Stimulated activated CD8-positive, alpha-beta memory T cell treated with anti-CD3 and anti-CD28 coated beads, Interleukin-15, amount 100 ng/mL, for 24 hours (primary cell): ENCODE results near the gene OR2H2.

Experiments used
- DNase-seq: peaks from one replicate; pipeline ENCODE4 v3.0.0-alpha.2; 2020; ENCODE audit warnings: low read depth

The OR2H2 gene

DNA sequence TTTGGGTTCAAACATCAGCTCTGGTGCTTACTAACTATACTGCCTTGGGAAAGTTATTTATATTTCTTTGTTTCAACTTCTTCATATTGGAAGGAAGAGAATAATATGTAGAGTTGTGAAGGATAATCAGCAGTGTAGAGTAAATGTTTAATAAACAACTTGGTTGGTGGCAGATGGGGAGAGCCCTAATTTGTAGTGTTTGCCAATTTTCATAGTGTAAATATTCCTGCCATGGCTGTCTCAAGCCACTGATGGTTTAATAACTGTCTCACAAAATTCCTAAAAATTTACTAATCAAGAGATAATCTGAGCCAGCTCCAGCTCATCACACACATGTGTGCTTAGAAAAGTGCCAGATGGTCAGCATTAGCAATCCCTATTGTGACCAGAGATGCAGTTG, at the start of gene OR2H2:
Gene OR2H2, plus strand, starts transcription at position 301 of the 400 bp plus-strand sequence. CDS start 2,824 bp downstream, outside the sequence.
- no peak for DNase-seq

DNA sequence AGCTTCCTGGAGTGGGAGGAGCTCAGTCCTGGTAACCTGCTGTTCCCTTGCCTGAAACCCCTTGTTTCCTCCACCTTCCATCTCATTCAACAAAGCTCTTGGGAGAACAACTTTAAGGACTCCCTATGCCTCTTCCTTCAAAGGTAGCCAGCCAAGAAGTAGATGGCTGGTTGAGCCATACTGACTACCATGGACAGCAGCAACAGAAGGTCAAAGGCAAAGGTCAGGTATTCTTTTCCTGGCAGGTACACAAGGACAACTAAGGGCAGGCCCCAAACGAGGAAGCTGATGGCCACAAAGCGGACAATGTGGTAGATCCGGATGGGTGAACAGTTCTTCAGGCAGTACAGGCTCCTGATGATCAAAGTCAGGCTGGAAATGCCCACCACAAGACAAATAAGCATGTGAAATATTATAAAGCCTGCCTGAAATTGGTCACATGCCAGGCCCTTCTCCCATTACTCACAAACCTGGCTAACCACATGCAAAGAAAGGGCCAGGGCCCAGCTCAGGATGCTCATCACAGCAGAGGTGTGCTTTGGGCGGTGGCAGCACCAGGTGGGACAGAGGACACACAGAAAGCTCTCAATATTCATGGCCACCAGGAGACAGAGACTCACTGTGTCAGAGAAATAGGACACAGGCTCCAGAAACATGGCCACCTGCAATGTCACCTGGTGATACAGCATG, 47.1 kb upstream of the OR2H2 start:
- DNase-seq: no peak

DNA sequence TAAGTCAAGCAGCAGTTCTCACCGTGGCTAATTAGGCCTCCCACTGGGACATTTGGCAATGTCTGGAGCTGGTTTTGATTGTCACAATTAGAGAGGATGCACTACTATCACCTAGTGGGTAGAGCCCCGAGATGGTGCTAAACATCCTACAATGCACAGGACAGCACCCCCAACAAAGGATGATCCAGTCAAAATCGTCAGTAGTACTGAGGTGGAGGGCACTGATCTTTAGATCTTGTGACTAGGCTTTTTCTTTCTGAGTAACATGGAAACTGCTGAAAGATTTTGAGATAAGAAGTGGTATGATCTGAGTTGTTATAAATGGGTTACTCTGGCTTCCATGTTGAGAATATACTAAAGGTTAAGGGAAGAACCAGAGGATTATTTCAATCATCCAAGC, 37.3 kb upstream of the OR2H2 start:
- DNase-seq: no peak

DNA sequence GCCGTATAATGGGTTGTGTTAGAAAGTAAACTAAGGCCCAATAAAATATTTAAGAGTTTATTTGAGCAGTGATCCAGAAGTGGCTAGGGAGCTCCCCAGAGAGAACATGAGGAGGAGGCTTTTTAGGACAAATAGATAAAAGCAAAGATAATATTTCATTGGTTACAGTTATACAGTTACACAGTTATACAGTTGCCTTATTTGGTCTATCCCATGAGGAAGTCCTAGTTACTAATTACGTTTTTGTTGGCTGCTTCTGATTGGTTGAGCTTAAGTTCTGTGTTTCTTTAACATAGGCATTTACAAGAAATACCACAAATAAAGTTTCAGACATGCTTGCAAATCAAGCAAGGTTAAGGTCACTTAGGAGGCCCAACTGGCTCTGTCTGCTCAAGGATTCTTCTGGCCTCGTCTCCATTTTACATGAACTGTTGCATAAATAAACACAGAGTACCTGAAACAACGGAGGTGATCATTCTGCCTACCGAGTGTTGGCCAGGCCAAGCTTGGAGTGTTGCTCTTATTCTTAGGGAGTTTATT, 32.3 kb upstream of the OR2H2 start:
- DNase-seq: no peak

DNA sequence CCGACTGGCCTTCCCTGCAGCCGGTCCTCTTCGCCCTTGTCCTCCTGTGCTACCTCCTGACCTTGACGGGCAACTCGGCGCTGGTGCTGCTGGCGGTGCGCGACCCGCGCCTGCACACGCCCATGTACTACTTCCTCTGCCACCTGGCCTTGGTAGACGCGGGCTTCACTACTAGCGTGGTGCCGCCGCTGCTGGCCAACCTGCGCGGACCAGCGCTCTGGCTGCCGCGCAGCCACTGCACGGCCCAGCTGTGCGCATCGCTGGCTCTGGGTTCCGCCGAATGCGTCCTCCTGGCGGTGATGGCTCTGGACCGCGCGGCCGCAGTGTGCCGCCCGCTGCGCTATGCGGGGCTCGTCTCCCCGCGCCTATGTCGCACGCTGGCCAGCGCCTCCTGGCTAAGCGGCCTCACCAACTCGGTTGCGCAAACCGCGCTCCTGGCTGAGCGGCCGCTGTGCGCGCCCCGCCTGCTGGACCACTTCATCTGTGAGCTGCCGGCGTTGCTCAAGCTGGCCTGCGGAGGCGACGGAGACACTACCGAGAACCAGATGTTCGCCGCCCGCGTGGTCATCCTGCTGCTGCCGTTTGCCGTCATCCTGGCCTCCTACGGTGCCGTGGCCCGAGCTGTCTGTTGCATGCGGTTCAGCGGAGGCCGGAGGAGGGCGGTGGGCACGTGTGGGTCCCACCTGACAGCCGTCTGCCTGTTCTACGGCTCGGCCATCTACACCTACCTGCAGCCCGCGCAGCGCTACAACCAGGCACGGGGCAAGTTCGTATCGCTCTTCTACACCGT, 31.5 kb upstream of the OR2H2 start:
- DNase-seq: no peak

DNA sequence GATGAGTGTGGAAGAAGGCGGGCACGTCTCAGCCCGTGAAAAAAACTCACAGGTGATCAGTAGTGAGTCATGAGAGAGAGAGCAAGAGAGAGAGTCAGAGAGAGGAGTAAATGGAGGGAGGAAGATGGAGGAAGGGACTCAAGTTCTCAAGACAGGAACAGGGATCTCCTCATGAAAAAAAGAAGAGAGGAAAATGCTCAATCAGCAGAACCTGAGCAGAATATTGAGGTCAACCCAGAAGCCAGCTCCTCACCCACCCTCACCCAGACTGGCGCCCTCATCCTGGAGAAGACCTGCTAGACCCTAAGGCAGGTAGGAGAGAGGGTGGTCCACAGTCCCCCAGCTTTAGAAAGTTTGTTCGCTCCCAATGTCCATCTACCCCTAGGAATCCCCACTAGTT, 30.2 kb upstream of the OR2H2 start:
- no peak for DNase-seq

DNA sequence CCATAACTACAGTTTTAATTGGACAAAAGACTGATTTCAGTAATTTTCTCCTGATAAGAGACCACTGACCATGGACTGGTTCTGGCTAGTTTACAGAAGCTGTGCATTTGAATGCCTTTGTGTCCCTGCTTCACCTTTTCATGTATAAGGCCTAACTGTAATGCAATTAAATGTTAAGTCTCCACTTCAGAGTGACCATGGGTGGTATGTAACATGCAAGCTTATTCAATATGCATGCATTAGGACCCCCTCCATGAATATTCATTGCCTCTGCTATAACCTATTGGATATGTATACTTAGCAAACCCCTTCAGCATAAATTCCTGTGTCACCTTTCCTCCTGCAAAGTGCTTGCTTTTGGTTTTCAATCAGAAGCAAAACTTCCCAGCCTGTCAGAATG, 27.6 kb upstream of the OR2H2 start:
- DNase-seq: no peak

DNA sequence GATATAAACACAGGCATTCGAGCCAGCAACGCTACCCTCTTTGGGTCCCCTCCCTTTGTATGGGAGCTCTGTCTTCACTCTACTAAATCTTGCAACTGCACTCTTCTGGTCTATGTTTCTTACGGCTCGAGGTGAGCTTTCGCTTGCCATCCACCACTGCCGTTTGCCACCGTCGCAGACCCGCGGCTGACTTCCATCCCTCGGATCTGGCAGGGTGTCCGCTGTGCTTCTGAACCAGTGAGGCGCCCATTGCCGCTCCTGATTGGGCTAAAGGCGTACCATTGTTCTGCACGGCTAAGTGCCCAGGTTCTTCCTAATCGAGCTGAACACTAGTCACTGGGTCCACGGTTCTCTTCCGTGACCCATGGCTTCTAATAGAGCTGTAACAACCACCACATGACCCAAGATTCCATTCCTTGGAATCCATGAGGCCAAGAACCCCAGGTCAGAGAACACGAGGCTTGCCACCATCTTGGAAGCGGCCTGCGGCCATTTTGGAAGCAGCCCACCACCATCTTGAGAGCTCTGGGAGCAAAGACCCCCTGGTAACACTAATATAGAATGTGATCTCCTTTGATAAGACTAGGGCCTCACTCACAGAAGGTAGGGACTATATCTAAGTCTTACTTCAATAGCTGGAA, 26.4 kb upstream of the OR2H2 start:
- DNase-seq: no peak

DNA sequence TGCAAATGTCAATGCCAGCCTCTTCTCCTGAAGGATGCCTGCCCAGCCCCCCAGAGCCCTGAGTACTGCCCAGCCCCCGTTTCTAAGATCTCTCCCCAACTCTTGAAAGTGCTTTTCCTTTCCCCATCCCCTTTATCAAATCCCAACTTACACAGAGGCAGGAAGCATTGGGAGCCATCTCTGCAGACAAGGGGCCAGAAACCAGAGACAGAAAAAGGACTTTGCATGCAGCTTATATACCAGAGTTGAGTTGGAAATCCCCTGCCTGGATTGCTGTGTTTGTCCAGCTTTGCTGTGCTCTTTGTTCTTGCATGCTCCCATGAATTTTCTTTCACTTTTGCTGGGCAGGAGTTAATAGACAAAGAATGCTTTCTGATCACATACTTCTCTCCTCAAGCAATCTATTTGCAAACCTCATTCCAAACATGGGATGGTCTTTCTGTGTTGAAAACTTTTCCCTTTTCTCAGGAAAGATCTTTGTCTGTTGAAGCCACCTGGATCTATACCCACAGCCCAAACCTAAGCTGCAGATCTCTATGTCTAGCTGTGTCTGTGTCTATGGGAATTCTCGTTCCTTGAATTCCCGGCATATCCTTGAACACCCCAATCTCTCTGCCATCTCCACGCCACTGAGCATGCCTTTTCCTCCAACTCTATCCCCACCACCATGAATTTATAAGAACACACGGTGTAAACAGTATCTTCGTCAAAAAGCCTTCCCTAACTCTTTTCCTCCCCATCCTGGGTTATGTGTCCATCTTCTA, 25.2 kb upstream of the OR2H2 start, which contains the start of gene UBD:
Gene UBD, minus strand, starts transcription at position 209 of the 764 bp plus-strand sequence. Its CDS starts 31 bp downstream, at position 178.
- DNase-seq: no peak

DNA sequence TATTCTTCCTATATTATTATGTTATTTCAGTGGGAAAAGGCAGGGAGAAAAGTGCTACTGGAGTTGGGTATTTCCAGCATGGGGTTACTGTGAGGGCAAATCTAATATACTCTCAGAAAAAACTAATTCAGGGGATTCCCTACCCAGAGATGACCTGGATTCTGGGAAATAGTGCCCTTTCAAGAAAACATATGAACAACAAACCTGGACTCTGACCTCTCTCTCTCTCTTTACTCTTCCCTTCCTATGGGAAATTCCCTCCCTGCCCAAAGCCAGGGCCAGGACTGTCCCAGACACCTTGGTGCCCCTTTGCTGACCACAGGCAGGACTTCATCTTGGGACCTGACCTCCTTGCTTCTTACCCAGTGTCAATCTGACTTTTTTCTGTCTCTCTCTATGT, 23.8 kb upstream of the OR2H2 start:
- DNase-seq: no peak

DNA sequence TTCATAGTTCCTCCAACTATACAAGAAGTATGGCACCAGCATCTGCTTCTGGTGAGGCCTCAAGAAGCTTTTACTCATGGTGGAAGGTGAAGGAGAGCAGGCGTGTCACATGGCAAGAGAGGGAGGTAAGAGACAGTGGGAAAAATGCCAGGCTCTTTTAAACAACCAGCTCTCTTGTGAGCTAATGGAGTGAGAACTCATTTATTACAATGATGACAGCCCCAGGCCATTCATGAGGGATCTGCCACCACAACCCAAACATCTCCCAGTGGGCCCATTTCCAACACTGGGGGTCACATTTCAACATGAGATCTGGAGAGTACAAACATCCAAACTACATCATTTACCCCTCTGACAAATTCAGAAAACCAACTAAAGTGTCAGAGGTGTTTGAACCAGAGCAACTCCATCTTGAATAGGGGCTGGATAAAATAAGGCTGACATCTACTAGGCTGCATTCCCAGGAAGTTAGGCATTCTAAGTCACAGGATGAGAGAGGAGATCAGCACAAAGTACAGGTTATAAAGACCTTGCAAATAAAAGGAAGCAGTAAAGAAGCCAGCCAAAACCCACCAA, 23.2 kb upstream of the OR2H2 start:
- no peak for DNase-seq

DNA sequence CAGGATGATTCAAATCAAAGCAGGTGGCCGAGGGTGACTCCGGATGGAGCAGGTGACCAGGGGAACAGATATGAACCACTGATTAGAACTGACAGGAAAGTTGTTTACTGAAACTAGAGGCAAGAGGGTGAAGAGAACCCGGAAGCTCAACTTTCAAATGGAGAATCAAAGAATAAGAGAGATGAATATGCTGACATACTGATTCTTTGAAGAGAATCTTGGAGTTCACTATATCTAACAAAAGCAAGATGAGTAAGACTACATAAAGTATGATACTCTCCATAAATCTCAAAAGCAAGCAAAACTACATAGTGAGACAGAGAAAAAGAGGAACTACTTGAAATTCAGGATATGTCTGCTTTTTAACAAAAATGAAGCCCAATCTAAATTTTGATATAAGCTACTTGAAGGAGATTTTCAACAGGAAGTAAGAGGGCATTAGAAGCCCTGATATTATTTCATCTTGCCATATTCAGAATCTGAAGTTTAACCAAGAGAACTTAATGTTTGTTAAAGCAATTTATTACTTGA, 21.4 kb upstream of the OR2H2 start:
- DNase-seq: no peak

DNA sequence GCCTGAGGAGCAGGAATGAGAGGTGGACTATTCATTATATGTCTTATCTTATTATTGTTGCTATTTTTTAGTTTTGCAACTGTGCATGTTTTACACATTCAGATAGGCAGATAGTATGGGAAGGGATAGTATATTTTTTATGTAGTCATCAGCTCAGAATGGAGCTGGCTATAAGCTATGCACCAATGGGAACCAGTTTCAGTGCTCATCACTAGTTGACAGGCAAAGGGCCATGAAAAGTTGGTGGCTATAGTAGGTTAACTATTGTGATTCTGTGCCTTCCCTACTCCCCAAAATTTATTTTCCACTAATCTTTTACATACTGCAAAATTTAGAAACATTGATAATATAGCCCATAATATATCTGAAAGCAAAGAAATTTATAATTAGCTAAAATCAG, 20.0 kb upstream of the OR2H2 start:
- no peak for DNase-seq

DNA sequence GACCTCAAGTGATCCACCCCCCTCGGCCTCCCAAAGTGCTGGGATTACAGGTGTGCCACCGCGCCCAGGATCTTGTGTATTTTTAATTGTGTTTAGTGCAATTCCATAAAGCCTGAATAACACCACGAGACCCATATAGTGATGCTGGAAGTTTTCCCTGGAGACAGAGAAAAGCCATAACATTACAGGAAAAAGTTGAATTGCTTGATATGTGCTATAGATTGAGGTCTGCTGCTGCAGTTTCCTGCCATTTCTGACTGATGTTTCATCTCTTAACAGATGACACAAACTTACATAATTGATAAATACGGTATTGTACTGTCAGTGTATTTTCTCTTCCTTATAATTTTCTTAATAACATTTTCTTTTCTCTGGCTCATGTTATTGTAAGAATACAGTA, 18.1 kb upstream of the OR2H2 start:
- no peak for DNase-seq

DNA sequence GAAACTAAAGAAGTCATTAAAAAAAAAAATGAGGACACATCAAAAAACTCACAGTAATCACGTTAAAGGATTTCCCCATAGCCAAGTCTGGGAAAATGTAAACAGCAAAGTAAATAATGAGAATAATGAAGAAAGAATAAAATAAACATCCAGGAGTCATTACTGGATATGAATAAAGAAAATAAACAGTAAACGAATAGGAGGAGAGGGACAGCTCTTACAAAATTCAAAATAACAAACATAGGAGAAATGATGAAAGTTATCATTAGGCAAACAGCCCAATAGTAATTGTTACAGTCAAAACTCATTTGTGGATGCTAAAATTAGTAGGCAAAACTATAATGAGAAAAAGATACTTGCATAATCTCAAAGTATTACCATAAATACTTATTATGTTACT, 17.4 kb upstream of the OR2H2 start:
- DNase-seq: no peak

DNA sequence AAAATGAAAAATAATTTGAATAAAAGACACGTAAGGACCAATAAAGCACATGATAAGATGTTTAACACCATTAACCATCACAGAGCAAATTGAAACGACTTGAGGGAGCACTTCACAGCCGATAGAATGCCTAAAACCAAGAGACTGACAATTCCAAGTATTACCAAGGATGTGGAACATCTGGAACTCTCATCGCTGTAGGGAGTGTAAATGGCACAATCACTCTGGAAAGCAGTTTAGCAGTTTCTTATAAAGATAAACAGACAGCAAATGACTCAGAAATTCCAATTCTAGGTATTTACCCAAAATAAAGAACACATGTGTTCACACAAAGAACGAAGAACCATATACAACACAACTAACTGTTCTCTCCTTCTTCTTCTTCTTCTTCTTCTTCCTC, 16.9 kb upstream of the OR2H2 start:
- DNase-seq: no peak

DNA sequence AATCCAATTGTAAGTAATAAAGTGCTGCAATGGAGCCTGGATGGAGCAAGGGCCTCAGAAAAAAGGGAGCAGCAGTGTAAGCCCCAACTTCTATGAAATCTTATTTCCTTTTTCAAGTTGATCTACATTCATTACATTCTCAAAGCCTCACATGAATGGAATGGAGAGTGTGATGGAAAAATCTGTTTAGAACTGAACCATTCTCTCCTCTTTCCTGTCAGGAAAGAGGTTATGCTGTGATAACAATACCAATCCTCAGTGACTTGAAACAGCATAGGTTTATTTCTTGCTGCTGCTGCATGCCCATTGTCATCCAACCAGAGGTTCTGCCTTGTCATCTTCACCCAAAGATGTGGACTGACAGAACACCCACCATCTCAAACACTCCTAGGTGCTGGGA, 8.9 kb upstream of the OR2H2 start:
- DNase-seq: no peak

DNA sequence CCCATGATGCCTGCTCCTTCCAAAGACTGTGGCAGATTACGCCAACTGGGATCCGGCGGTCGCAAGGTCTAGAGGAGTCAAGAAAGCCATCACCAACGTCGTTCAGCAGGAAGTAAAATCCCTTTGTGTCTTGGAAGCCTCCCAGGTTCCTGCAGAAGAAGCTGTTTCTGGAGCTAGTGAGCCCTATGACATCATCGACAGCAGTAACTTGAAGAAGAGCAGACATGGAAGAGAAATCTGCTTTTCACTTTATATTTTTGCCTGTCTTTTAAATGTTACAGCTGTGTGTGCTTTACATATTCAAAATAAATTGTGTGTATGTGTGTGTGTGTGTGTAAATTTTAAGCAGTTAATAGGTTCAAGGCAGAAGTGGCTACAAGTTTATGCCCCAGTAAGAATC, 7.4 kb upstream of the OR2H2 start:
- DNase-seq: no peak

DNA sequence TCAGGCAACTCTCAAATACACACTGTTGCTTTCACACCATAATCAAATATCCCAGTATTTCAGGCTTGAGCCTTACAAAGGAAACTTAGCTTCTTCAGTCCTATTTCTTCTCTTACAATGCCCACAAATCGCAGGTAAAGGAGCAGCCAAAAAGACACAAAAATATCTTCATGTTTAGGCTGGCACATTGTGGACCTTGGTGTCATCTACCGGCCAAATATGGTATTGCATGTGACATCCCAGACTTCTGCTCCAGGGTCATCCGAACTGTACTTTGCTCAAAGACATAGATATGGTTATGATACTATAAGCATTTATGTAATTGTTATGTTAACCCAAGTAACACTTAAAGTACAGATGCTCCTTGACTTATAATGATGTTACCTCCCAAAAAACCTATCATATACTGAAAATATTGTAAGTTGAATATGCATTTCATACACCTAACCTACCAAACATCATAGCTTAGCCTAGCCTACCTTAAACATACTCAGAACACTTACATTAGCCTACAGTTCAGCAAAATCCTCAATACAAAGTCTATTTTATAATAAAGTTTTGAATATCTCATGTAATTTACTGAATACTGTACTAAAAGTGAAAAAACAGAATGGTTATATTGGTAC, 4.6 kb downstream of the OR2H2 start:
- no peak for DNase-seq

DNA sequence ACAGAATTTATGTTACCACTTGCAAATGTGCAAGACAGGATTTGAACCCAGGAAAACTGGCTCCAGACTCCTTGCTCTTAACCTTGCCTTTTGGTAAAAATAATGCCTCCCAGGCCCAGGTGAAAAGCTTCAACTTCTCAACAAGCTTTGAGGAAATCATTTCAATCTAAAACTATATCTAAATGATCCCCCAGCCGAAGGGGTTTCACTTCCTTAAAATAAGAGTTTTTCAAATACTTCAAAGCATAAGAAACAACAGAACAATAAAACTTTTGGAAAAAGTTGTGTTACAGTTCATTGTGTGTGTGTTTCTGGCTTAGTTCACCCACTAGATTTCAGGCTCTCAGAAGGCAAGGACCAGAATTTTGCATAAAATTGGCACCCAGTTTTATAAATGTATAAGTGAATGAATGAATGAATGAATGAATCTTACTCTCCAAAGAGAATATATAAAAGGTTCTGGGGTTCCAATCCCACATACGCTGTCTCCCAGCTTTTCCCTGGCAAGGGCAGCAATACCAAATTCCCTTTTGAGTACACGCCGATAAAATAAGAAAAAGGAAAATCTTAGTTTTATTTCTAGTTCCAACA, 5.4 kb downstream of the OR2H2 start:
- no peak for DNase-seq

DNA sequence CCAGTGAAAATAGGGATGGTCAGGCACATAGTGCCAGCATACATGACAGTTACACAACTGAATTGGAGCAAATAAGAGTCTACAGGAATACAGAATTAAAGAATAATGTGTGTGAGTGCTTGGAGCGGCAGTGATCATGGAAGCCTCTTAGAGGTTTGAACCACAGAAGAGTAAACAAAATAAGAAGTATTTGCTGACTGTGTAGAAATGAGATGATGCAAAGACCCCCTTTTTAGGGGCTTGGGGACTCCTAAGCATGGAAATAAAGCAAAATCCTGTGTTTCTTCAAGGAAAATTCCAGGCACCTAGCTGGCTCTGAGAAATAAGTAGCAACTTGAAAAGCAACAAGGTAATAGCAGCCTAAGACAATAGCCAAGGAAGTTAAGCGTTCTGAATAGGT, 6.8 kb downstream of the OR2H2 start:
- no peak for DNase-seq
